ENCODE measurements around the gene PALD1. TPM values are rescaled to one million over a fixed set of nuclear protein-coding genes. Genes with fewer than 3 reads are reported as not detected.

The PALD1 gene
- total and polyA plus RNA-seq, 2 of the 4 experiments (the other 2 are of a cell fraction): 0.12 to 0.18 TPM

DNA sequence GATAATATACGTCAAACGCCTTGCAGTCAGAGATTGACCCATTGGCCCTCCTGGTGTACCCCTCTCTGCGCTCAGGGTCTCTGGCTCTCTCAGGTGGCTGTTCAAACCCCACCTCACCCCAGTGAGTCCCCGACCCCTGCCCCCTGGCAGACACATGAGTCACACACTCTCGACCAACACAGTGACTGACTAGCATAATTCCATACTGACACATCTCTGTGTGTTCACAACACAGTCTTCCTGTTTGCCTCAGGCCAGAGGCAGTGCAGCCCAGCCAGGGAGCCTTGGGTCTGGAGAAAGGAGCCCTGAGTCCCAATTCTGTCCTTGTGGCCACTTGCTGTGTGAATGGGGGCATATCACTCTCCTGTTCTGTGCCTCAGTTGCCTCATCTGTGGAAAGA, 40.1 kb downstream of the PALD1 start:
- ATAC-seq (ENCODE audit: low read depth) (peak; percentile 87), DNase-seq (peak; percentile 70)
- ChIA-PET POLR2A (ENCODE audit: unreplicated experiment) (no interaction called here), CTCF (no interaction called here)
- 0 out of 2 replicates have a peak overlapping the region, but pooled peaks have one; percentile 25 for H3K14ac ChIP-seq (replicated peaks; ENCODE audit: low read depth, low read length)
- WGBS, 2 experiments (ENCODE audit: extremely low coverage in 2 of 2, insufficient read length in 1 of 2): no CpG with 5 or more reads among the region's 5 CpGs
- intact Hi-C loops (cut with micrococcal nuclease) (no loop called here), in situ Hi-C loops (cut with MboI; ENCODE audit: low sequenced_read_pairs) (no loop called here), dilution Hi-C loops (cut with HindIII; ENCODE audit: low sequenced_read_pairs, unreplicated experiment) (no loop called here)
- peak overlapping the region in 1 of 2 experiments; percentile 45; a peak in 1 of 4 replicates for H4K8ac ChIP-seq (ENCODE audit: low read depth in 2 of 2, low read length in 2 of 2)
- no peak for TF ChIP-seq BHLHE40 (IDR thresholded peaks at IDR 0.05; ENCODE audit: low read depth, low read length)
- TF ChIP-seq MXI1 (IDR thresholded peaks at IDR 0.05; ENCODE audit: borderline replicate concordance, low read depth, low read length): no peak
- TF ChIP-seq, protein P1, sequence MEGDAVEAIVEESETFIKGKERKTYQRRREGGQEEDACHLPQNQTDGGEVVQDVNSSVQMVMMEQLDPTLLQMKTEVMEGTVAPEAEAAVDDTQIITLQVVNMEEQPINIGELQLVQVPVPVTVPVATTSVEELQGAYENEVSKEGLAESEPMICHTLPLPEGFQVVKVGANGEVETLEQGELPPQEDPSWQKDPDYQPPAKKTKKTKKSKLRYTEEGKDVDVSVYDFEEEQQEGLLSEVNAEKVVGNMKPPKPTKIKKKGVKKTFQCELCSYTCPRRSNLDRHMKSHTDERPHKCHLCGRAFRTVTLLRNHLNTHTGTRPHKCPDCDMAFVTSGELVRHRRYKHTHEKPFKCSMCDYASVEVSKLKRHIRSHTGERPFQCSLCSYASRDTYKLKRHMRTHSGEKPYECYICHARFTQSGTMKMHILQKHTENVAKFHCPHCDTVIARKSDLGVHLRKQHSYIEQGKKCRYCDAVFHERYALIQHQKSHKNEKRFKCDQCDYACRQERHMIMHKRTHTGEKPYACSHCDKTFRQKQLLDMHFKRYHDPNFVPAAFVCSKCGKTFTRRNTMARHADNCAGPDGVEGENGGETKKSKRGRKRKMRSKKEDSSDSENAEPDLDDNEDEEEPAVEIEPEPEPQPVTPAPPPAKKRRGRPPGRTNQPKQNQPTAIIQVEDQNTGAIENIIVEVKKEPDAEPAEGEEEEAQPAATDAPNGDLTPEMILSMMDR (conservative IDR thresholded peaks at IDR 0.05; ENCODE audit: low read depth, low read length): no peak
- peak; percentile 44; the same call in 1 of the 2 replicates for TF ChIP-seq FOS (IDR thresholded peaks at IDR 0.05; ENCODE audit: low read depth, low read length)
- no peak for TF ChIP-seq MAZ (IDR thresholded peaks at IDR 0.05; ENCODE audit: borderline replicate concordance, low read depth, low read length)
- no peak for TF ChIP-seq POLR2A (IDR thresholded peaks at IDR 0.05; ENCODE audit: low read depth, low read length)
- no peak for TF ChIP-seq RCOR1 (IDR thresholded peaks at IDR 0.05; ENCODE audit: insufficient replicate concordance, low read length)
- H2AK5ac ChIP-seq (ENCODE audit: low read depth, low read length): 0 out of 2 replicates have a peak overlapping the region, but pooled peaks have one; percentile 25
- H3K4me2 ChIP-seq (ENCODE audit: low read depth, low read length): no peak overlapping the region
- H3K9me3 ChIP-seq (ENCODE audit: control insufficient read depth, insufficient read depth, low read length): no peaks in the 10 kb centered on the region
- H3K36me3 ChIP-seq (ENCODE audit: control insufficient read depth, insufficient read depth, low read length): no peaks in the 10 kb centered on the region
- H3K79me1 ChIP-seq (ENCODE audit: low read depth in 1 of 2, low read length in 2 of 2): no peaks in the 10 kb centered on the region
- peaks cover 3% of the 10 kb centered on the region; the same call in 1 of the 2 replicates for H3K4me1 ChIP-seq (ENCODE audit: control insufficient read depth, insufficient read depth, low read length)
- no peak overlapping the region for H4K5ac ChIP-seq (ENCODE audit: low read depth, low read length)
- no peak overlapping the region for H2BK20ac ChIP-seq (ENCODE audit: low read depth, low read length)
- H3K9ac ChIP-seq (ENCODE audit: low read depth, low read length): no peak overlapping the region
- no peak overlapping the region for H3K4me3 ChIP-seq (ENCODE audit: insufficient read depth, low read depth, low read length)
- BruUV-seq (replicated peaks): no TSS peak
- peak overlapping the region; percentile 11 for H3K4ac ChIP-seq (ENCODE audit: low read depth, low read length)
- no peak overlapping the region for H3K56ac ChIP-seq (ENCODE audit: extremely low read depth, insufficient read depth, low read length)
- H2AFZ ChIP-seq (replicated peaks; ENCODE audit: low read length, poor library complexity): peak overlapping the region; percentile 69
- no peak overlapping the region for H2BK15ac ChIP-seq (ENCODE audit: low read depth, low read length)
- peak overlapping the region; percentile 17; the same call in 1 of the 2 replicates for H3K18ac ChIP-seq (ENCODE audit: low read depth, low read length)
- no peak overlapping the region for H3K23ac ChIP-seq (ENCODE audit: low read depth, low read length)
- H3K27me3 ChIP-seq (ENCODE audit: control insufficient read depth, insufficient read depth, low read length): peaks cover 15% of the 10 kb centered on the region
- no peak overlapping the region for H3K27ac ChIP-seq (ENCODE audit: insufficient read depth, low read length)
- H3K9me1 ChIP-seq (ENCODE audit: insufficient read depth, low read length): no peaks in the 10 kb centered on the region
- no peaks in the 10 kb centered on the region for H4K20me1 ChIP-seq (ENCODE audit: insufficient read depth, low read length)
- H2BK120ac ChIP-seq (ENCODE audit: low read depth, low read length): no peak overlapping the region
- H4K91ac ChIP-seq (ENCODE audit: insufficient read depth, low read depth, low read length): no peak overlapping the region
- no peak overlapping the region for H2BK5ac ChIP-seq (ENCODE audit: low read depth, low read length, poor library complexity, severe bottlenecking)
- no peak overlapping the region for H2AK9ac ChIP-seq (replicated peaks; ENCODE audit: low read depth, low read length, poor library complexity)

Measured in IMR-90 (cell line).